ENCODE measurements around the gene GALNT7.

Gene GALNT7

DNA sequence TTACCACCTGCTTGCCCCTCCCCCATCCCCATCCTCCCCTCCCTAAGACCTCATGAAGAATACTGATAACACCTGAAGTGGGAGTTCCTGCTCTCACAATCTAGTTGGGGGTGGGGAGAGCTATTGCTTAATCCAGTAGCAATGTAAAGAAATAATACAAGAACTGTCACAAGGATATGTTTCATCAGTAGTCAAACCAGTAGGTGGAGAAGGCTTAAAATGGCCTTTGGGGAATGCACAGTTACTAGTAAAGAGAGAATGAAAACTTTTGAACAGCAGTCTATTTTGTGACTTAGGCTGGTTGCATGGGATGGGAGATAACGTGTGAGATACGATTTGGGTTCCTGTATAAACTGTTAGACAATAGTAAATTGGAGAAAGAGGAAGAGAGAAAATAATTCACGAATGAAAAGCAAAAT, 6.0 kb downstream of the GALNT7 start:
- ChIA-PET POLR2A (interaction anchor here (1.5 kb wide), 1 partner anchor 160 kb away, joined by 12 read pairs; the partner anchor contains the start of gene HMGB2), CTCF (no interaction called here)
- Histone ChIP-seq H3K27ac (ENCODE audit: extremely low read depth, low read depth, low read length) (no peak overlapping the region), H3K36me3 (ENCODE audit: control insufficient read depth in 2 of 2, insufficient read depth in 1 of 2, low read length in 2 of 2) (no peaks in the 10 kb centered on the region), H3K4me3 (ENCODE audit: low read depth, low read length) (no peak overlapping the region), H3K9me3 (ENCODE audit: control insufficient read depth, insufficient read depth, low read depth, low read length) (no peaks in the 10 kb centered on the region), H3K4me1 (ENCODE audit: control insufficient read depth, insufficient read depth, low read length) (peaks cover 20% of the 10 kb centered on the region)
- TF ChIP-seq OSR2 (tag by site-specific recombination; IDR thresholded peaks at IDR 0.05) = peak; percentile 75
- TF ChIP-seq, protein P1, sequence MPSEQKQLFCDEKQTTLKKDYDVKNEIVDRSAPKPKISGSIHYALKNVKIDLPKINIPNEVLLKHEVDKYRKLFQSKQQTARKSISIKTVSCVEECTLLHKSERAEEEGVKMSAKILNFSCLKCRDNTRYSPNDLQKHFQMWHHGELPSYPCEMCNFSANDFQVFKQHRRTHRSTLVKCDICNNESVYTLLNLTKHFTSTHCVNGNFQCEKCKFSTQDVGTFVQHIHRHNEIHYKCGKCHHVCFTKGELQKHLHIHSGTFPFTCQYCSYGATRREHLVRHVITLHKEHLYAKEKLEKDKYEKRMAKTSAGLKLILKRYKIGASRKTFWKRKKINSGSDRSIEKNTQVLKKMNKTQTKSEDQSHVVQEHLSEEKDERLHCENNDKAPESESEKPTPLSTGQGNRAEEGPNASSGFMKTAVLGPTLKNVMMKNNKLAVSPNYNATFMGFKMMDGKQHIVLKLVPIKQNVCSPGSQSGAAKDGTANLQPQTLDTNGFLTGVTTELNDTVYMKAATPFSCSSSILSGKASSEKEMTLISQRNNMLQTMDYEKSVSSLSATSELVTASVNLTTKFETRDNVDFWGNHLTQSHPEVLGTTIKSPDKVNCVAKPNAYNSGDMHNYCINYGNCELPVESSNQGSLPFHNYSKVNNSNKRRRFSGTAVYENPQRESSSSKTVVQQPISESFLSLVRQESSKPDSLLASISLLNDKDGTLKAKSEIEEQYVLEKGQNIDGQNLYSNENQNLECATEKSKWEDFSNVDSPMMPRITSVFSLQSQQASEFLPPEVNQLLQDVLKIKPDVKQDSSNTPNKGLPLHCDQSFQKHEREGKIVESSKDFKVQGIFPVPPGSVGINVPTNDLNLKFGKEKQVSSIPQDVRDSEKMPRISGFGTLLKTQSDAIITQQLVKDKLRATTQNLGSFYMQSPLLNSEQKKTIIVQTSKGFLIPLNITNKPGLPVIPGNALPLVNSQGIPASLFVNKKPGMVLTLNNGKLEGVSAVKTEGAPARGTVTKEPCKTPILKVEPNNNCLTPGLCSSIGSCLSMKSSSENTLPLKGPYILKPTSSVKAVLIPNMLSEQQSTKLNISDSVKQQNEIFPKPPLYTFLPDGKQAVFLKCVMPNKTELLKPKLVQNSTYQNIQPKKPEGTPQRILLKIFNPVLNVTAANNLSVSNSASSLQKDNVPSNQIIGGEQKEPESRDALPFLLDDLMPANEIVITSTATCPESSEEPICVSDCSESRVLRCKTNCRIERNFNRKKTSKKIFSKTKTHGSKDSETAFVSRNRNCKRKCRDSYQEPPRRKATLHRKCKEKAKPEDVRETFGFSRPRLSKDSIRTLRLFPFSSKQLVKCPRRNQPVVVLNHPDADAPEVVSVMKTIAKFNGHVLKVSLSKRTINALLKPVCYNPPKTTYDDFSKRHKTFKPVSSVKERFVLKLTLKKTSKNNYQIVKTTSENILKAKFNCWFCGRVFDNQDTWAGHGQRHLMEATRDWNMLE (tag by site-specific recombination; conservative IDR thresholded peaks at IDR 0.05; ENCODE audit: low read depth) = no peak

DNA sequence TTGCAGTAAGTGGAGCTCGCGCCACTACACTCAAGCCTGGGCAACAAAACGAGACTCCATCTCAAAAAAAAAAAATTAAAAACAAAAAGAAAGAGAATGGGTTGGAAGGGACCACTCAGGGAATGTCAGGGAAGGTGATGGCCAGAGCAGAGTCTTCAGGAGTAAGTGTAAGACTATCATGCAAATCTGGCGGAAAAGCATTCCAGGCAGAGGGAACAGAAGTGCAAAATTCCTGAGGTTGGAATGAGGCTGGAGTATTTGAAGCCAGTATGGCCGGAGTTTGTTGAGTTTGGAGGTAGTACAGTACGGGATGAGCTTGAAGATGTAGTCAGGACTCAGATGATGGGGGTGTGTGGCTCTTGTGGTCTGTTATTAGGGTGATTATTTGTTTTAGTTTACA, 7.4 kb downstream of the GALNT7 start:
- Histone ChIP-seq H3K4me1 (ENCODE audit: control insufficient read depth, insufficient read depth, low read length) (peaks cover 18% of the 10 kb centered on the region), H3K27ac (ENCODE audit: extremely low read depth, low read depth, low read length) (no peak overlapping the region), H3K36me3 (ENCODE audit: control insufficient read depth in 2 of 2, insufficient read depth in 1 of 2, low read length in 2 of 2) (no peaks in the 10 kb centered on the region), H3K9me3 (ENCODE audit: control insufficient read depth, insufficient read depth, low read depth, low read length) (no peaks in the 10 kb centered on the region), H3K4me3 (ENCODE audit: low read depth, low read length) (no peak overlapping the region)
- CTCF ChIA-PET = no interaction called here
- POLR2A ChIA-PET = interaction anchor here (1.0 kb wide), 1 partner anchor 8 kb away, joined by 3 read pairs; no protein-coding TSS in a partner anchor
- no peak for TF ChIP-seq ZNF747 (tag by site-specific recombination; IDR thresholded peaks at IDR 0.05)
- no peak for TF ChIP-seq ZNF114 (tag by site-specific recombination; IDR thresholded peaks at IDR 0.05)
- TF ChIP-seq ZXDB (tag by site-specific recombination; IDR thresholded peaks at IDR 0.05) = no peak
- no peak for TF ChIP-seq SP2 (tag by site-specific recombination; IDR thresholded peaks at IDR 0.05)
- TF ChIP-seq ZNF560 (tag by site-specific recombination; IDR thresholded peaks at IDR 0.05; ENCODE audit: borderline replicate concordance) = no peak
- TF ChIP-seq, protein P2, sequence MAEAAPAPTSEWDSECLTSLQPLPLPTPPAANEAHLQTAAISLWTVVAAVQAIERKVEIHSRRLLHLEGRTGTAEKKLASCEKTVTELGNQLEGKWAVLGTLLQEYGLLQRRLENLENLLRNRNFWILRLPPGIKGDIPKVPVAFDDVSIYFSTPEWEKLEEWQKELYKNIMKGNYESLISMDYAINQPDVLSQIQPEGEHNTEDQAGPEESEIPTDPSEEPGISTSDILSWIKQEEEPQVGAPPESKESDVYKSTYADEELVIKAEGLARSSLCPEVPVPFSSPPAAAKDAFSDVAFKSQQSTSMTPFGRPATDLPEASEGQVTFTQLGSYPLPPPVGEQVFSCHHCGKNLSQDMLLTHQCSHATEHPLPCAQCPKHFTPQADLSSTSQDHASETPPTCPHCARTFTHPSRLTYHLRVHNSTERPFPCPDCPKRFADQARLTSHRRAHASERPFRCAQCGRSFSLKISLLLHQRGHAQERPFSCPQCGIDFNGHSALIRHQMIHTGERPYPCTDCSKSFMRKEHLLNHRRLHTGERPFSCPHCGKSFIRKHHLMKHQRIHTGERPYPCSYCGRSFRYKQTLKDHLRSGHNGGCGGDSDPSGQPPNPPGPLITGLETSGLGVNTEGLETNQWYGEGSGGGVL (tag by site-specific recombination; IDR thresholded peaks at IDR 0.05) = no peak
- no peak for TF ChIP-seq ZNF37A (tag by site-specific recombination; IDR thresholded peaks at IDR 0.05)

DNA sequence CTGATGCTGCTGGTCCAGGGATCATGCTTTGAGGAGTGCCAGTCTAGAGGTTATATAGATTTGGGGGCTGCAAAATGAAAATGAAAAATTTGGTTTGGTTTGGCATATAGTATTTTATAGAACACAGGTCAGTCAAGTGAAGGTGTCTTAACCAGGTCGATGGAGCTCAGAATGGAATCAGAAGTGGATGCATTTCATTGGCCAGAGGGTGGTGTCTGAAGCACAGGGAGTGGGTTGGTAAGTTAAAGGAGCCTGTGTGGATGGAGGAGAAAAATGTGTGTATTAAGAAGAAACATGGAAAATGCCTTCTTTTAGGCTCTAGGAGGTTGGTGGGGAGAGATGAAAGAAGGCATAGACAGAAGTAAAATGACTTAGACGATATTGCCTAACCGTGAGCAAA, 8.6 kb downstream of the GALNT7 start:
- H3K4me1 ChIP-seq (ENCODE audit: control insufficient read depth, insufficient read depth, low read length) = peaks cover 26% of the 10 kb centered on the region
- H3K27ac ChIP-seq (ENCODE audit: extremely low read depth, low read depth, low read length) = no peak overlapping the region
- H3K4me3 ChIP-seq (ENCODE audit: low read depth, low read length) = no peak overlapping the region
- no peak for TF ChIP-seq ZFP3 (tag by site-specific recombination; IDR thresholded peaks at IDR 0.05; ENCODE audit: low read depth)
- TF ChIP-seq ZBTB17 (tag by site-specific recombination; IDR thresholded peaks at IDR 0.05) = 0 out of 2 replicates have a peak, but pooled peaks have one; percentile 19
- POLR2A ChIA-PET = no interaction called here
- no peaks in the 10 kb centered on the region for H3K9me3 ChIP-seq (ENCODE audit: control insufficient read depth, insufficient read depth, low read depth, low read length)
- H3K36me3 ChIP-seq (ENCODE audit: control insufficient read depth in 2 of 2, insufficient read depth in 1 of 2, low read length in 2 of 2) = no peaks in the 10 kb centered on the region
- CTCF ChIA-PET = interaction anchor here (0.7 to 0.9 kb wide), 2 partner anchors 767 to 1321 kb away, joined by 3 read pairs; no protein-coding TSS in a partner anchor

DNA sequence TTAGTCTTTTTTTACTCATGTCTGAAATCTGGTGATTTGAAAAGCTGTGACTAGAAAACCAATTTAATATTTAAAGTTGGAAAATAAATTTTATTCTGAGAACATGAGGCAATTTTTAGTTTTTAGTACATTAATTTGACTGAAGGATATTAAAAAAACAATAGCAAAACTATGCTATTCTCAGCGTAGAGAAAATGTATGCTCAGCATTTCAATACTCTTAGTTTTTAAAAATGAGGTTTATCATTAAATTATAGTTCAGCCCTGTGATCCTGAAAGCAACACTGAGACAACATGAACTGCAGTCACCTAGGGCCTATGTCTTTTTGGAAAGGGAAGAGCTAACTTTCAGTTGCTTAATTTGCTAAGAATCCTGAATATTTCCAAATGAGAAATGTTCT, 9.5 kb downstream of the GALNT7 start:
- Histone ChIP-seq H3K36me3 (ENCODE audit: control insufficient read depth in 2 of 2, insufficient read depth in 1 of 2, low read length in 2 of 2) (no peaks in the 10 kb centered on the region), H3K4me3 (ENCODE audit: low read depth, low read length) (no peak overlapping the region), H3K27ac (ENCODE audit: extremely low read depth, low read depth, low read length) (no peak overlapping the region), H3K9me3 (ENCODE audit: control insufficient read depth, insufficient read depth, low read depth, low read length) (no peaks in the 10 kb centered on the region), H3K4me1 (ENCODE audit: control insufficient read depth, insufficient read depth, low read length) (peaks cover 29% of the 10 kb centered on the region)
- ChIA-PET POLR2A (no interaction called here), CTCF (no interaction called here)
- TF ChIP-seq TCF7L2 (IDR thresholded peaks at IDR 0.05; ENCODE audit: borderline replicate concordance, low read depth, low read length) = no peak
- TF ChIP-seq, protein P3, sequence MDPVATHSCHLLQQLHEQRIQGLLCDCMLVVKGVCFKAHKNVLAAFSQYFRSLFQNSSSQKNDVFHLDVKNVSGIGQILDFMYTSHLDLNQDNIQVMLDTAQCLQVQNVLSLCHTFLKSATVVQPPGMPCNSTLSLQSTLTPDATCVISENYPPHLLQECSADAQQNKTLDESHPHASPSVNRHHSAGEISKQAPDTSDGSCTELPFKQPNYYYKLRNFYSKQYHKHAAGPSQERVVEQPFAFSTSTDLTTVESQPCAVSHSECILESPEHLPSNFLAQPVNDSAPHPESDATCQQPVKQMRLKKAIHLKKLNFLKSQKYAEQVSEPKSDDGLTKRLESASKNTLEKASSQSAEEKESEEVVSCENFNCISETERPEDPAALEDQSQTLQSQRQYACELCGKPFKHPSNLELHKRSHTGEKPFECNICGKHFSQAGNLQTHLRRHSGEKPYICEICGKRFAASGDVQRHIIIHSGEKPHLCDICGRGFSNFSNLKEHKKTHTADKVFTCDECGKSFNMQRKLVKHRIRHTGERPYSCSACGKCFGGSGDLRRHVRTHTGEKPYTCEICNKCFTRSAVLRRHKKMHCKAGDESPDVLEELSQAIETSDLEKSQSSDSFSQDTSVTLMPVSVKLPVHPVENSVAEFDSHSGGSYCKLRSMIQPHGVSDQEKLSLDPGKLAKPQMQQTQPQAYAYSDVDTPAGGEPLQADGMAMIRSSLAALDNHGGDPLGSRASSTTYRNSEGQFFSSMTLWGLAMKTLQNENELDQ (tag by site-specific recombination; IDR thresholded peaks at IDR 0.05; ENCODE audit: low read depth) = no peak
- TF ChIP-seq ZEB2 (tag by site-specific recombination; IDR thresholded peaks at IDR 0.05) = no peak
- no peak for TF ChIP-seq ZNF555 (tag by site-specific recombination; conservative IDR thresholded peaks at IDR 0.05)
- TF ChIP-seq ZNF654 (tag by site-specific recombination; IDR thresholded peaks at IDR 0.05; ENCODE audit: low read depth) = no peak
- TF ChIP-seq ZNF37A (tag by site-specific recombination; IDR thresholded peaks at IDR 0.05) = no peak
- TF ChIP-seq MEIS1 (CRISPR knock-in tag; IDR thresholded peaks at IDR 0.05; ENCODE audit: borderline replicate concordance) = no peak
- TF ChIP-seq OVOL3 (tag by site-specific recombination; IDR thresholded peaks at IDR 0.05) = no peak
- TF ChIP-seq ZNF600 (tag by site-specific recombination; IDR thresholded peaks at IDR 0.05) = no peak
- no peak for TF ChIP-seq ZNF670 (tag by site-specific recombination; IDR thresholded peaks at IDR 0.05; ENCODE audit: low read depth)
